ENCODE results near the gene PAX3.

DNA sequence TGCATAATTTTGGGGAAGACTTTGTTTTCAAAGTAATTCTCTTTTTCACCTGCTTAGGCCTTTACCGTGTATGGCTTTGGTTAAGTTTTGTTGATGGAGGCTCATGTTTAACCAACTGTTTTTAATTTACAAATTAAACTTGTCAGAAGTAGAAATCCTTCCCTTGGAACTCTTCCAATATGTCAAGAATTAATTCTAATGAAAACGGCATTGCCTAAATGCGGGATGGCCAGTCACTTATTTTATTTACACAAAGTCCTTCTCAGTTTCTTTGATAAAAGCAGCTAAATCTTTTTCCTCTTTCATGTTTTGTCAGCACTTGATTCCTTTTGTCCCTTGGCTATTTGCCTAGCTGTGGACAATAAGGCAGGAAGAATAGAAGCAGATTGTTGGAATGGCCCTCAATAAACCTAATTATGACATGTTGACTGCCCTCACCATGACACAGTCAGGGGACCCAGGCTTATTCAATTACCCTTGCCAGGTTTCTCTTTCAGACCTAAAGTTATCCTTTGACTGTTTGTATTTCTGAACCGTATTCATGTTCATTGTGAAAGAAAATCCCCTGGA is 26.3 kb downstream of the PAX3 start:
- TF ChIP-seq CTCF (IDR thresholded peaks at IDR 0.05) (no peak), POLR2A (IDR thresholded peaks at IDR 0.05) (no peak)

Data from heart left ventricle (tissue), 13 donors.